Daoy (cell line): Measurements from ENCODE around the gene WDFY1. TPM values are rescaled to one million over a fixed set of nuclear protein-coding genes. Genes with fewer than 3 reads are reported as not detected.

Source experiments
- DNase-seq: peaks from one replicate; pipeline ENCODE4 v3.0.0-alpha.2; 2015; ENCODE audit warnings: low read depth
- total RNA-seq: library from RNA; depleted of rRNA; stranded (reverse); fragments of >200 nt; shearing (Covaris generic); gene quantifications from 2 replicates; pipeline ENCODE4 v1.2.3, GENCODE V29; 2014; rRNA removed

Gene WDFY1
- total RNA-seq = 24.3 and 26.6 TPM in 2 replicates

DNA sequence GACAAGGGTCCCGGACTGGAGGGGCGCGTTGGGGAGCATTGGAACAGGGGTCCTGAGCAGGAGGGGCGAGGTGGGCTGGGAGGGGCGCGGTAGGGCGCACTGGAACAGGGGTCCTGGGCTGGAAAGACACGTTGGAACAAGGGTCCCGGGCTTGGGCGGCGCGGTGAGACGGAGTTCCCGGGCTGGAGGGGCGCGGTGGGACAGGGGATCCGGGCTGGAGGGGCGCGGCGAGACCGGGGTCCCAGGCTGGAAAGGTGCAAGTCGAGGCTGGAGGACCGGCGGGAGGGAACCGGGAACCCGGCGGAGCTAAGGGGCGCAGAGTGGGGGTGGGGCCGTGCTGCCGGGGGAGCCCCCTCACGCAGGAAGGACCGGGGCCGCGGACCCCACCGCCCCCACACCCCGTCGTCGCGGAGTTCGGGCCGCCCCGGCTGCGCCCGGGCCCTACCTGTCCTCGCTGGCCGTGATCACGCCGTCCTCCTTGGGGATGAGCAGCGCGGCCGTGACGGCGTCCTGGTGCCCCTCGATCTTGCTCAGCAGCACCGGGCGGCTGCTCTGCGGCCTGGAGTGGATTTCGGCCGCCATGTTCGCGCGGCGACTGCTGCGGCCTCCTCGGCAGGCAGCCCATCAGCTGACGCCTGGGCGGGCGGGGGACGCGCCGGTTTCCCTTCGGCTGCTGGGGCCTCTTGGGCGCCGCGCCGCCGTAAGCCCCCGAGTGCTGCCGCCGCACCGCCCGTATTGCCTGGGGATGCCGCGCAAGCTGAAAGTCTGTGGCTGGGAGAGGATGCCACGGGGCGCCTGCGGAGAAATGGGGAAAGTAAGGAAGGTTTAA is at the start of gene WDFY1:
Gene WDFY1, minus strand, starts transcription at position 633 of the 829 bp plus-strand sequence. Its CDS starts 51 bp downstream, at position 582.
- DNase-seq = peak; percentile 92

GRCh38 chr2:223994562-223995162 is 49.5 kb upstream of the WDFY1 start:
- no peak for DNase-seq

DNA sequence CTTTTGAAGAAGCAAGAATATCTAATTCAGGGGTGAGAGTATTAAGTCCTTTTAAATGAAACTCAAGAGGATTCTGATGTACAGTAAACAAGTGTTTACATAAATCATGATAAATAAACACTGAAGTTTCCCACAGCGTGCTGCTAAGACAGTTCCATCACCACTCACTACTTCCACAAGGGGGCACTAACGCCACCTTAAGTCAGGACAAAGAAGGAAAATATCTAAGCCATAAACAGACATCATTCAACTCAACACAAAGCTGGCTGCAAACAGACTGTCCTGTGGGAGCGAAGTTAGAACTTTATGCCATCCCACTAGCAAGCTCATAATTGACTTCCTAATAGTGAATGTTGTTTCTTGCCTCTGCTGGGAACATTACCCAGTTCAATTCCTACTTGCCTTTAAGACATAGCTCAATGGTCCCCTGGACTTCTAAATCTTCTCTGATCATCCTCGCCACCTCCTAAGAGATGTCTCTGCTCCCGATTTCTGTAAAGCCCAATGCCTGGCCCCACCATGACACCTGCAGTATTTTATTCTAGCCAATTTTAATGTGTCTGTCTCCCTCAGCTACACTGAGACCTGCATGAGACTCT is 48.6 kb upstream of the WDFY1 start:
- peak; percentile 64 for DNase-seq

DNA sequence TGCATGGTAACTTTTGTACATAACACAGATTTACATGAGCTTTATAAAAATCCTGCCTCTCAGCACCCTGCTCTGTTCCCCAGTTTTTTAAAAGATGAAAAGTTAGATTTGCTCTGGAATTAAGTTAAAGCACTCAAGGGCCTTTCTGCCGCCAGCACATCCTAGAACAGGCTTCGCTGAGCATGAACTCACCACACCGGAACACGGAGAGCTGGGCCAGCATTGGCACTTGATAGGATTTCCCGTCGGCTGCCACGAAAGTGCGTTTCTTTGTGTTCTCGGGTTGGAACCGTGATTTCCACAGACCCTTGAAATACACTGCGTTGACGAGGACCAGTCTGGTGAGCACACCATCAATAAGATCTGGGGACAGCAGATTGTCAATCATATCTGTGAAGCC is 46.5 kb upstream of the WDFY1 start:
- no peak for DNase-seq

DNA sequence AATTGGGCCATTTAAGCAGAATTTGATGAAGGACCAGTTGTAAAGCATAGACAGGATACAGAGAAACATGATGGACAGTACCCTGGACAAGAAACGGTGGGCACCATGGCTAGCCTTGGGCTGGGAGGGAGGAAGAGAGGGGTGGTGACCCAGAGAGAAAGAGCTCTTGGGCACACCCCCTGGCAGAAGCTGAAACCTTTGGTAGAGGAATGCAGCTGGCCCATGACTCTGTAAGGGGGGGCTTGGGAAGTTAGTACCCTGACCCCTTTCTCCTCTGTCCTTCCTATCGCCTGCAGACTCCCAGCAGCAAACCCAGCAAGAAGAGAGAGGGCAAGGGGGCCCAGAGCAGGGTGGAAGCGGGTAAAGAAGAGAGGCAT is 44.7 kb upstream of the WDFY1 start:
- DNase-seq = no peak

DNA sequence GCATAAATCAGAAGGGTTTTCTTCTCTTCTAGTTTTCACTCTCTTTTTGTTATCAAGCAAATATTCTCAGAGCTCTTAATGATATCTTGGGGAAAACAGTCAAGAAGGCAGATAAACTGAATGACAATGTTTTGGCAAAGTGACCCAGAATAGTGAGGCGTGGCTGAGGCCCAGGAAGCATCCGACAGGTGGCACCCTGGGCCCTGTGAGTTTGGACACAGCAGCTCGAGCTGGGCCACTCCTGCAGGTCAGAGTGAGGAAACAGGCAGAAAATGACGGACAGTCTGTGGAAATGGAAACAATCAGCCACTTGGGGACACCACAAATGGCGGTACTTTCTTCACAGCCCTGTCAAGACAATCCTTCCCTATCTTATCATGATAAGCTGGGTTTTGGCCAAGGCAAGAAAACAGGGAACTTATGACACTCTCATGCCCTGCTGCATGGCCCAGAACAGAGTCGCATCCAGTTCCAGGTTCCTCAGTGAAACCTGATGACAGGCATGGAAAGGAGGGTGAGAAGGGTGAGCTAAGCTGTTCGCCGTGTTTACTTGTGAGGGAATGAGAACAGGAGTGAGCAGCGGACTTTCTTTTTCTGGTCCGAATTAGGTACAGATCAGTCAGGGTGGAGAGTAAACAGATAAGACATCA is 44.2 kb upstream of the WDFY1 start:
- no peak for DNase-seq

DNA sequence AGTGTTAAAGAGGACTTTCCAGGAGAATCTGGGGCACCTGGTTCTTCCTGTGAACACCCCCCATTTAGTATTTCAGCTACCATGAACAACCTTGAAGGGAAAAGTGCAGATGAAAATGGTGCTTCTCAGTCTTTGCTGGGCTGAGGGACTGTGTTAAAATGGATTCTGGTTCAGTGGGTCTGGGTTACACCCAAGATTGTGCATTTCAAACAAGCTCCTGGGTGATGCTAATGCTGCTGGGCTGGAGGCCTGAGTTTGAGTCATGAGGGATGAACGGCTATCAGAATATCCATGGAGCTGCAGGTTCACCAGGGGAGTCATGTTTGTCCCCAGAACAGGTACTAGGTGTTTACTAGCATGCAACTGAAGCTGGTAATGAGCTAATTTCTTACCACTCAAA is 36.1 kb upstream of the WDFY1 start:
- no peak for DNase-seq

DNA sequence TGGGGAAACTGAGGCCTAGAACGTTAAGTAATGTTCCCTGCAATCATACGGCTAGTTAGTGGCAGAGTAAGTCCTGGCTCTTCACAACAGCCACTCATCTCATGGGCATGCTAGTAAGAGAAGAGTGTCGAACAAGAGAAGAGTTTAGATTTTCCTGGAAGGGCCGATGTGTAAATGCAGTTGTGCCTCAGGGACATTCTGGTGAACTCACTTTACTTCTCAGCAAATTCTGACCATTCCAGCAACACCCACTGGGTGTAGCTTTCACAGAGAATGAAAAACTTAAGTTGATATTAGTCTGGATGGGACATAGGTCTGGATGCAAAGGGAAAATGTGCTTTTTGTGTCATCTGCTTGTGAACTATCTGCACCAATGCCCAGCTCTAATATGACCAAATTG is 35.7 kb upstream of the WDFY1 start:
- no peak for DNase-seq

DNA sequence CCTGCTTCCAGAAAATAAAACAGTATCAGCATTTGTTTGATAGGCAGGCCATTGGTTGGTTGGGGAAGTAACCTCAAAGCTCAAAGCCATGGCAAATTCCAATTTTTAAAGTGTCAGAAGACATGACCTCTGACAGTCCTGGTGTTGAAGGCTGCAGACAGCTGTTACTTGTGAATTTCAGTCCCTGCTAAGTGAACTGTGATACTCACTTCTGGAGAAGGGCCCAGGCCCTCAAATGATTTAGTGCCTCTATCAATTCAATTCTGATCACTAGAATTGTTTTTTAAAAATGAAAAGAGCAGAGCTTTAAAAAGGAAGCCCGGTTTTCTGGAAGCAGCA is 35.2 kb upstream of the WDFY1 start:
- no peak for DNase-seq

- no peak for DNase-seq
These were observed 34.7 kb upstream of the WDFY1 start for GRCh38 chr2:223979730-223980396.

- no peak for DNase-seq
These were observed 33.3 kb upstream of the WDFY1 start for GRCh38 chr2:223978451-223978850.

DNA sequence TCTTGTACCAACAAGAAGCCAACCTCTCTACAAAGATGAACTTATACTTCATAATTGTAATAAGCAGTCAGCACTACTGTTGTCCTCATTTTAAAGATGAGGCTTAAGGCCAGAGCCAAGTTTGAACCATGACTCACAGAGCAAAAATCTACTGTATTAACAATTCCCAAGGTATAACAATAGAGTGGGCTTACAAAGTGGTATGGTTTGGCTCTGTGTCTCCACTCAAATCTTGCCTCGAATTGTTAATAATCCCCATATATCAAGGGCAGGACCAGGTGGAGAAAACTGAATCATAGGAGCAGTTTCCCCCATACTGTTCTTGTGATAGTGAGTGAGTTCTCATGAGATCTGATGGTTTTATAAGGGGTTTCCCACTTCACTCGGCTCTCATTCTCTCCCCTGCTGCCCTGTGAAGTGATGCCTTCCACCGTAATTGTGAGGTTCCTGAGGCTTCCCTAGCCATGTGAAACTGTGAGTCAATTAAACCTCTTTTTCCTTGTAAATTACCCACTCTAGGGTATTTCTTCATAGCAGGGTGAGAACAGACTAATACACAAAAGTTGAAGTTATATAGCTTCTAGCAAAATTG is 31.6 kb upstream of the WDFY1 start:
- DNase-seq = peak; percentile 69

DNA sequence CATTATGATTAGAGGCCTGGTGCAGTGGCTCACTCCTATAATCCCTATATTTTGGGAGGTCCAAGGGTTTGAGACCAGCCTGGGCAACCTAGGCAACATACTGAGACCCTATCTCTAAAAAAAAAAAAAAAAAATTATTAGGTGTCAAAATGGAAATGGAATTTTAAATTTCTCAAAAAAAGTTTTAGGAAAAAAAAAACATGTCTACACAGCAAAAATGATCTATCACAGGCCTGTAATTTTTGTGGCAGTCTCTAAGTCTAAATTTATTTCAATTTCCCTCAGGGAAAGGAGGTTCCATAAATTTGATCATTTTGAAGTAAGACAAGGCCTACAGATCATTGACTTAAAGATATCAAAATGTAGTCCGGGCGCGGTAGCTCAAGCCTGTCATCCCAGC is 28.5 kb upstream of the WDFY1 start:
- DNase-seq = no peak

GRCh38 chr2:223972656-223973102 is 27.5 kb upstream of the WDFY1 start:
- no peak for DNase-seq

DNA sequence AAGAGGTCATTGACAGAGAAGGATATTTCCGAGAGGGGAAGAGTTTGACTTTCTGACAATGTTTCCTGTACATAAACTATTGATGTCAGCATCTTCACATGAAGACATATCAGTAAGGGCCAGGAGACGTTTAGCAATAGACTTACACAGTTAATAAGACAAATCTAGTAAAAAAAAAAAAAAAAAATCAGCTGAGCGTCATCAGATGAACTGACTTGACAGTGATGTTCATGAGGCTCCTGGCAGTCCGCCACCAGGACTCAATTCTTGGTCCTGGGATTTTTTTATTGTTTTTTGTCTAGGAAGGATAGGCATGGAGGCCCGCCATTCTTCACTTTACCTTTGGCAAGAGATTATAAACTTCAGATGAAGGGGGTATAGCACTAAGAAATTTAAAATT is 26.6 kb upstream of the WDFY1 start:
- no peak for DNase-seq

DNA sequence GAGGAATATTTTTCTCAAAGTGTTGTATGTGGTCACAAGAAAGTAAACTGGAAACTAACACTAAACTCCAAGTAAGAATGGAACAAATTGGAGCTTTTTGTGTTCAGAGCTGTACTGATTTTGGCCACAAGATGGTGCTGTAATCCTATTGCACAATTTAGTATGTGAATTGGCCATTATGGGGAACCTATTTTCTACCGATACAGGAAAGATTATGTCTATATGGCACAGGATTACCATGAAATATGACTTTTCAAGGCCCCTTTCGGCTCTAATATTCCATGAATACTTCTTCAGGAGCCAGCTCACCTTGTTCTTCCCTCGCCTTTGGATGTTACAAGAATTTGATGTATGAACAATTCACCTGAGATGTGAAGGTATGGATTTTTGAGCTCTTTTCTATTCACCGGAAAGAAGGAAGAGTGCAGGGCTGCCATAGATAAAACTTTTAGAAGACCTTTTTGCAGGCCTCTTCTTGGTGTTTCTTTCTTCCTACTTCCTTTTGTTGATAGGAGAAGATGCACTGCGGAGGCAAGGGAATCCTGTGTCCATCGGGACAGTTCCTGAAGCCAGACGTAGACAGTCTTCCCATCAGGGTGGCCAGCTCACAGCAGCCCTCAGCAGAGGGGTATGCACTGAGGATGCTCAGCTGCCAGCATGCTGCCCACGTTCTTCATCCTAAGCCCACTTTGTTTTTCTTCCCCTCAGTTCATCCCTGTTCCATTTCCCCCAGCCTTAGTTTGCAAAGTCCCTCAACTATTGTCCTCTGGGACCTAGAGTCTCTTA is 25.4 kb upstream of the WDFY1 start:
- peak; percentile 29 for DNase-seq

GRCh38 chr2:223969856-223970255 is 24.7 kb upstream of the WDFY1 start:
- DNase-seq = no peak

DNA sequence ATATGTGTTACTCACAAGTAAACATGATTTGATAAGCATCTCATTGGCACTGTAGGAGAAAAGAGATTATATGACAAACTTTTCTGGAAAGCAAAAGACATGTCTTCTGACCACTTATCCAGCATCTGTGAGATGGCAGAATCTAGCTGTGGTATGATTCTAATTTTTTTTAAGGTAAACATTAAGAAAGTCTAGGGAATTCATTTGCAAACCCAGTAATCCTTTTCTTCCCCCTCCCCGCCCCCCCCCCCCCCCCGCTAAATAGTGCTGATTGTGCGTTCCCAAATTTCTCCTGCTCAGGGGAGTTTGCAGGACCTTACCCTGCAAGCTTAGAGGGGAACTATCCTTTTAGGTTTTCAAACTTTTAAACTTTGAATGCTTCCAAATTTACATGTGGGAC is 24.2 kb upstream of the WDFY1 start:
- no peak for DNase-seq

- no peak for DNase-seq
These were observed 22.8 kb upstream of the WDFY1 start for GRCh38 chr2:223967981-223968380.

GRCh38 chr2:223959688-223960087 is 14.6 kb upstream of the WDFY1 start:
- no peak for DNase-seq
